Caki2 (cell line): ENCODE measurements around the gene CYP24A1. TPM values are rescaled to one million over a fixed set of nuclear protein-coding genes. Genes with fewer than 3 reads are reported as not detected.

Source experiments
- DNase-seq: peaks from one replicate; pipeline ENCODE4 v3.0.0-alpha.2; 2015; ENCODE audit warnings: low read depth
- in situ Hi-C: cut with HindIII; loops from 2 replicates; pipeline ENCODE4 v1.10.0; 2016; ENCODE audit warnings: low sequenced_read_pairs, low pct_unique_long_range_greater_than_20kb, mixed read lengths
- total RNA-seq: library from RNA; depleted of rRNA; stranded (reverse); fragments of >200 nt; shearing (Covaris generic); gene quantifications from 2 replicates; pipeline ENCODE4 v1.2.3, GENCODE V29; 2014; ENCODE audit warnings: low replicate concordance

The CYP24A1 gene
- total RNA-seq, 1 experiment from 2014 or later, result 154 TPM

- in situ Hi-C loops, result no loop called here
- no peak for DNase-seq
Observed at GRCh38 chr20:54184904-54185626, 11.3 kb upstream of the CYP24A1 start.

GRCh38 chr20:54184071-54184470, 10.3 kb upstream of the CYP24A1 start:
- DNase-seq, result no peak
- in situ Hi-C loops, result no loop called here

- in situ Hi-C loops, result no loop called here
- no peak for DNase-seq
Observed at GRCh38 chr20:54180931-54181330, 7.1 kb upstream of the CYP24A1 start.

GRCh38 chr20:54179946-54180345, 6.2 kb upstream of the CYP24A1 start:
- DNase-seq, result no peak
- in situ Hi-C loops, result no loop called here

- DNase-seq, result no peak
- in situ Hi-C loops, result no loop called here
Observed at GRCh38 chr20:54178256-54178655, 4.5 kb upstream of the CYP24A1 start.

GRCh38 chr20:54177378-54177777, 3.6 kb upstream of the CYP24A1 start:
- DNase-seq, result no peak
- in situ Hi-C loops, result no loop called here

- DNase-seq, result peak; percentile 59
- in situ Hi-C loops, result no loop called here
Observed at GRCh38 chr20:54176610-54177009, 2.8 kb upstream of the CYP24A1 start.

GRCh38 chr20:54174457-54175175, 830 bp upstream of the CYP24A1 start:
- in situ Hi-C loops, result no loop called here
- DNase-seq, result peak; percentile 59

- in situ Hi-C loops, result no loop called here
- peak; percentile 78 for DNase-seq
Observed at GRCh38 chr20:54172856-54173652, 732 bp downstream of the CYP24A1 start.

GRCh38 chr20:54172532-54172855, 1.3 kb downstream of the CYP24A1 start:
- in situ Hi-C loops, result no loop called here

GRCh38 chr20:54170963-54171362, 2.8 kb downstream of the CYP24A1 start:
- in situ Hi-C loops, result no loop called here
- DNase-seq, result no peak

More at GRCh38 chr20:54172532-54172855, 1.3 kb downstream of the CYP24A1 start:
- no peak for DNase-seq

- in situ Hi-C loops, result no loop called here
Observed at GRCh38 chr20:54170026-54170471, 3.7 kb downstream of the CYP24A1 start.

GRCh38 chr20:54168961-54169862, 4.6 kb downstream of the CYP24A1 start:
- no peak for DNase-seq
- in situ Hi-C loops, result no loop called here

More at GRCh38 chr20:54170026-54170471, 3.7 kb downstream of the CYP24A1 start:
- DNase-seq, result no peak

- DNase-seq, result peak; percentile 33
Observed at GRCh38 chr20:54167909-54168872, 5.6 kb downstream of the CYP24A1 start.

GRCh38 chr20:54166987-54167662, 6.7 kb downstream of the CYP24A1 start:
- in situ Hi-C loops, result no loop called here
- DNase-seq, result no peak

More at GRCh38 chr20:54167909-54168872, 5.6 kb downstream of the CYP24A1 start:
- in situ Hi-C loops, result no loop called here

- no peak for DNase-seq
- in situ Hi-C loops, result no loop called here
Observed at GRCh38 chr20:54165803-54166202, 8.0 kb downstream of the CYP24A1 start.
